Stimulated activated CD4-positive, alpha-beta T cell treated with anti-CD3 and anti-CD28 coated beads, Interleukin-12 subunit alpha, Interleukin-12 subunit beta, amount 100 ng/mL, for 24 hours (primary cell): ENCODE results near the gene CFAP100.

Experiments used
- DNase-seq, 2 experiments: peaks; one replicate each; pipeline ENCODE4 v3.0.0-alpha.2; 2020; ENCODE audit warnings: low read depth in 2 of 2

Gene CFAP100

GRCh38 chr3:126399756-126400155 lies 5.0 kb downstream of the CFAP100 start:
- no peak for DNase-seq

GRCh38 chr3:126401611-126402160 lies 7.0 kb downstream of the CFAP100 start:
- no peak for DNase-seq

- DNase-seq: no peak
Measured at GRCh38 chr3:126402178-126402577, 7.5 kb downstream of the CFAP100 start.

GRCh38 chr3:126402666-126403302 lies 8.1 kb downstream of the CFAP100 start:
- DNase-seq: no peak

DNA sequence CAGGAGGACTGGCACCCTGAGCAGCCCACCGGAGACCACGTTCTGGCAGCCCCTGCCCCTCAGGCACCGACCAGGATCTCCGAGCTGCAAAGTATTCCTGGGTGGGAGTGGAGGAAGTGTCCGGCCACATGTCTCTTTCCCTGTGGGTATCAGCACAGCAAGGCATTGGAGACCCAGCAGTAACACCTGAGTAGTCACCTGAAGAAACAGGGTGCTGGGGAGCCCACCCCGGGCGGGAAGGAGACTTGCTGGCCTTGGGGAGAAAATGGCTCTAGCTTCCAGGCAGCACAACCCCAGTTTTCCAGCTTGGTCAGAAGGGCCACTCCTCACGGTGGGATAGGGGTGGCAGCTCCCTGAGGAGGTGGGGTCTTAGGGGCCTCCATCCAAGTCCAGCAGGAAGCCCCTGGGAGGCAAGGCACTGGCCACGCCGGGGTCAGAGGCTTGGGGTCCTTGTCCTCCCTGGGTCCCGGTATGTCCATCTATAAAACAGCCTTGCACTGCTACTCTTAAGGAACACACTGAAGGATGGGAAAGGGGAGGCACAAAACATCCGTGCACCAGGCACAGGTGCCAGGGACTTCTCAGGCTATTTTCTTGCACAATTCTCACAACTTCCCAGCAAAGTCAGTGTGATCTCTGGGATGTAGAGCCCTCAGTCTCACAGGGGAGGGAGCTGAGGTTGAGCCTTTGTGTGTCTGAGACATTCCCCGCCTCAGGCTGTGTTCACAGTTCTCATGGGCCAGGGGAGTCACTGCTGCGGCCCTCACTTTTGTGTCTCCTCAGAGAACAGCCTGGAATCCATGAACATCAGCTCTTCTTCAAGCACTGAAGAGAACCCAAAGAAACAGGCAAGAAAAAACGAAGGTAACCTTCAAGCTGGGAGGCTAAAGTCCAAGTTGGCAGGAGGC lies 11.9 kb downstream of the CFAP100 start:
- no peak for DNase-seq

GRCh38 chr3:126407412-126408044 lies 12.8 kb downstream of the CFAP100 start:
- DNase-seq: no peak

DNA sequence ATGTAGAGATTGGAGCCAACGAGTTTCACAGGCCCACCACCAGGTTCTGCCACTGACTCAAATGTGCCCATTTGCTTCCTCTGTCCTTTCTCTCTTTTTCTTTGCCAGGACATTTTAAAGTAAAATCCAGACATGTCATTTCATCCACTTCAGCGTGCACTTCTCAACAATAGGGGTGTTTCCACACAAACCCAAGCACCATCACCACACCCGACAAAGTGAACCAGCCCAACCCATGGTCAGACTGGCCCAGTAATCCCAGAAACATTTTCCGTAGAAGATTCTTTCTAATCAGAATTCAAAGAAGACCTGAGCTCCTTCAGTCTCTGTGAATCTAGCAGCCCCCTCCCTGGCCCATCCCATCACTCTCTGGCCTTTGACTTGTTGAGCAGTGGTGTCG lies 13.4 kb downstream of the CFAP100 start:
- no peak for DNase-seq

DNA sequence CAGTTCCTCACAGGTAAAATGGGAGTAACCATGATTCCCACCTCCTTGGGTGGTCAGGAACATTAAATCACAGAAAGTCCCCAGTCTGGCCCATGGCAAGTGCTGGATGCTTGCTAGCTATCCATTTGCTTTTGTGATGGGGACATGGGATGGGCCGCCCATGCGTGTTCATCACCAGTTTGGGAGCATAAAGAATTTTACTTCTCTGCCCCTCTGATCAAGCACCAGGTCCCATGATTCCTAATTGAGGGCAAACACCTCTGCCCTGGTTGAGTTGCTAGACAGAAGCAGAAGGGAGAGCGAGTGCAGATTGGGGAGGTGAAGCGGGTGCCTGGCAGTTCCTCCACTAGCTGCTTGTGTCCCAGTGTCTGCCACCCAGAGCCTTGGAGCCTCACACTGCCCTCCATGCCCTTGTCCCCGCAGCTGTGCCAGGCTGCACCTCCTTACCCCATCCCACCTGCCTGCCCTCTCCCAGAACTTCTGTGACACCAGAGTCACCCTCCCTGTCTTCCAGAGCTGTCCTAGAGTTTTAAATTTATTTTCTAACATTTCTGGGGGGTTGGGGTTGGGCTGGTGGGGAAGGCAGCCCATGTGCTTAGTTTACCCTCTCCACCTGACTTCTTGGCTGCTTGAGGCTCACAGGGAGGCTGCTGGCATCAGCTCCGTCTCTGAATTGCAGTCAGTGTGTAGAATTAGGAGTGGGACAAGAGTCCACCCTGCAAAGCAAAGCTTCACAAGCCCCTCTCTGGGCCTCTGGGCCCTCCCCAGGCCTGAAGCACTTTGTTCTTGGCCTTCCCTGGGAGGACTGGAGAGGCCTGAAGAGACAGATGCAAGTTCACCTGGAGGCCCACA lies 18.4 kb downstream of the CFAP100 start:
- no peak for DNase-seq

GRCh38 chr3:126413693-126414080 lies 19.0 kb downstream of the CFAP100 start:
- no peak for DNase-seq

DNA sequence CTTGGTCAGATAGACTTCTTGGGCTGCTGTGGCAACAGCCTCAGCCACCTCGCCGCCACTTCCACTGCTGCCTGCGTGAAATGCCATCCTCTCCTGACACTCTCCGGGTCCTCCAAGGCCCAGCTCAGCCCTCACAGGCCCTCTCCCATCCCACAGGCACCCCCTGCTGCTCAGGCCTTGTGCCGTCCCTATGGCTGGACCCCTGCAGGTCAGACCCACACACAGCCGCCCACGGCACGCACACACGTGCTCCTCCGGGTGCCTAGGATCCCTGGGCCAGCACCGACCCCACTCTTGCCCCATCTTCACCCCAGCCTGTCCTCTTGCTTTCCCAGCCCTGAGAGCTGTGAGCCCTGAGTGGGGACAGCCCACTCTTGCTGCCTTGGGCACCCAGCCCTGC lies 19.7 kb downstream of the CFAP100 start:
- no peak for DNase-seq

GRCh38 chr3:126414961-126415660 lies 20.4 kb downstream of the CFAP100 start:
- DNase-seq: no peak

DNA sequence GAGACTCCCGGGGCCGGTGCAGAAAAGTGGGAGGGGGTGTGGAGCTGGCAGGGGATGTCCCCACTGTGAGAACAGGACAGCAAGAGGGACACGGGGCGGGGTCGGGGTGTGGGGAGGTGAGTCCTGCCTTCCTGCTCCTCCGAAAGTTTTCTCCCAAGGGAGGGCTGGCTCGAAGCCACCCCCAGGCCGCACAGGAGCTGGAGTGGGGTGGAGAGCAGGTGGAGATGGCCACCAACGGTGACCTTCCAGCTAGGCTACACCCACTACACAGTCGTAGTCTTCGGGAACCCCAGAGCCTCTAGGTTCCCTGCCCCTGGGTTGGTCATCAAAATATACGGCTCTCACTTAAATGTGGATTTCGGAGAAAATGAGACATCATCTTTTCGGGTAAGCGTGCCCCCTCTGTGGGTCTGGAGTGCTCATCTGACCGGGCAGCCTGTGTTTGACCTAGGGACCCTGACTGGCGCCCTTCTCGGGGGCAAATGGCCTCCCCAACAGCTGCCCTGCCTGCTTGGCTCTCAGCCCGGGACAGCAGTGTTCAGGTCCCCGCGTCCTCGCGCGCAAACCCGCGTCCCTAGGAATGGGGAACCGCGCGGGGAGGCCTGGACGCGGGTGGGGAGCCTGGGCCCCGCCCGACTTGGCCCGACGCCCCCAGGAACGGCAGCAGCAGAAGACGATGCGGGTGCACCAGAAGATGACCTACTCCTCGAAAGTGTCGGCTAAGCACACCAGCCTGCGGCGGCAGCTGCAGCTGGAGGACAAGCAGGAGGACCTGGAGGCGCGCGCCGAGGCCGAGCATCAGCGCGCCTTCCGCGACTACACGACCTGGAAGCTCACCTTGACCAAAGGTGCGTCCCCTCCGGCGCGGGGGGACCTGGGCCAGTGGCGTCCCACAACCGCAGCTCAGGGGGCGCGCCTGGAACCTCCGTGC lies 21.2 kb downstream of the CFAP100 start:
- DNase-seq: no peak

DNA sequence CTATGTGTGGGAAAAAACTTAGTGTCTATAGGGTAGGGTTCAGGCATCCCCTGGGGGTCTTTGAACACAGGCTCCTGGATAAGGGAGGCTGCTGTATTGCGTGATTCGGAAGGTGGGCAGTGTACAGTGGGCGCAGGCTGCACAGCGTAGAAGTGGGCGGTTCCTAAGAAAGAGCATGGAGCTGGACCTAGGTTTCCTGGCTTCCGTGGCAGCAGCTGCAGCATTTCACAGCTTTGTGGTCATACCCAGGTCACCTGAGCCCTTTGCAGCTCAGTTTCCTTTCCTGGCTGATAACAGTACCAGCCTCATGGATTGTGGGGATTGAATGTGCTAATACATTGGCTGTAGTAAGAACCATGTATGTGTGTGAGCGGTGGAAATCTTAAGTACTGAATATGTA lies 22.2 kb downstream of the CFAP100 start:
- DNase-seq: no peak

DNA sequence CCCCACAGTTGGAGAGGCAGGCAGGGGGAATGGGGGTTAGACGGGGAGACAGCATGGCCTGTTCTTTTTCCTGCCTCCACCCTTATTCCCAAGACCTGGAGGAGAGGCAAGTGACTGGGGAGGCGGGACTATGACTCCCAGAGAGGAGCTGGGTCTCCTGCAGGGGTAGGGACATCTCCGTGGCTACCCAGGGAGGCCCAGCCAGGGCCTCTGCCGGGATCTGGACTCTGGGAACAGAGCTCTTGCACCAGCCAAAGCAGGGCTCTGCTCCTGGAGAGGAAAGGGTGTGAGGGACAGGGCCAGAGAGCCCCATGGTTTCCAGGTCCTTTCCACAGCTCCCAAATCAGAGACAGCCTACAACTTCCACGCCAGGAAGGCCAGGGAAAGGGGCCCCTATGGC lies 22.8 kb downstream of the CFAP100 start:
- DNase-seq: no peak

DNA sequence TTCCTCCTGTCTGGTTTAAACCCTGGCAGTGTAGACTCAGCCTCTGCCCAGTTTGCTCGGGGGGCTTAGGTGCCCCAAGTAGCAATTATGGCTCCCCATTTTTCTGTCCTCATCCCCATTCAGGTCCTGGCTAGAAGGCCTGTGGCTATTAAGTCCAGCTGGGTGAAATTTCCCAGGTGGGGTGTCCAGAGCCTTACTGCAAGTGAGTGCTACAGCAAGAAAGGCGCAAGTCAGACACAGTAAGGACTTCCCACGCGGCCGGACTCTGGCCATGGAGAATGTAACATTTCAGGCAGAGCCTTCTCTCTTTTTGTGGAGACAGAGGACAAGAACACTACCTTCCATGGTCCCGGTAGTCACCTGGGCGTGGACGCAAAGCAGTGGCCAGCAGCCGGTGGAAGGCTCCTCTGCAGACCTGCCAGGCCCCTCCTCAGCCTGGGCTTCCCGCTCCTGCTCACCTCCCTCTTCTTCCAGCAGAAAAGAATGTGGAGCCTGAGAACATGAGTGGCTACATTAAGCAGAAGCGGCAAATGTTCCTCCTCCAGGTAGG lies 23.3 kb downstream of the CFAP100 start:
- no peak for DNase-seq

GRCh38 chr3:126418661-126419131 lies 24.0 kb downstream of the CFAP100 start:
- no peak for DNase-seq

- DNase-seq: no peak
Measured at GRCh38 chr3:126419151-126419703, 24.5 kb downstream of the CFAP100 start.

GRCh38 chr3:126419886-126420786 lies 25.4 kb downstream of the CFAP100 start:
- no peak for DNase-seq
